ENCODE data around the gene SPDYE1.
A peak's percentile ranks its signal among the peaks of the same experiment; 100 is the strongest.

The SPDYE1 gene

GRCh38 chr7:44044315-44045225 is 46.9 kb downstream of the SPDYE1 start, which contains the start of gene DBNL:
TSS of gene DBNL (plus strand) at chr7:44044702. CDS start at chr7:44044738, 36 bp downstream.
- DNase-seq, result peak; percentile 86 to 87

GRCh38 chr7:44045226-44046014 is 47.7 kb downstream of the SPDYE1 start:
- DNase-seq, result peak in 1 of 2 donors; percentile 26

GRCh38 chr7:44046321-44047061 is 48.8 kb downstream of the SPDYE1 start:
- peak; percentile 60 to 81 for DNase-seq

DNA sequence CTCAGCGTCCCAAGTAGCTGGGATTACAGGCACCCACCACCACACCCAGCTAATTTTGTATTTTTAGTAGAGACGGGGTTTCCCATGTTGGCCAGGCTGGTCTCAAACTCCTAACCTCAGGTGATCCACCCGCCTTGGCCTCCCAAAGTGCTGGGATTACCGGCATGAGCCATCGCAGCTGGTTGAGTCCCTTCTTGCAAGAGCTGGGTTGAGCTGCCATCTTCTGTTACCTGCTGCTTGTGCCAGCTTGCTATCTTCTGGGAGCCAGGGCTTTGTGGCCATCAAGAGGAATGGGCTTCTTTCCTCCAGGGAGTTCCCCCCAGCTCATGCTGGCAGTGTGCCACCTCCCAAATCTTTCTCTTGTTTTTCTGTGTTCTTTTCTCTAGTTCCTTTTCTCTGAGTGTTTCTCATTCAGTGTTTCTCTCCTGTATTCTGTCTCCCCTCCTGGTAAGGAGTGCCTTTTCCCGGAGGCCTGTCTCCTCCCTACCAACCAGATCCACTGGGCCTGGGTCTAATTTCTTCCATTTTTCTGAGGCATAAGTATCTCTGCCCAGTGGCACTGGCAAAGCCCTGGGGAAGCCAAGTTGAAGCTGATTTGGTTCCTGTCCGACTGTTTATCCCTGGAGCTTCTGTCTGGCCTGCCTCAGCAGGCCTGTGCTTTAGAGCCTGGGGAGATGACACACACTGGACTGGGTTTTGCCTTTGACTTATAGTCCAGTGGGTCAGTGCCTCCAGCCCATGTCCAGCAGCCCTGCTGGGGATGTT is 50.5 kb downstream of the SPDYE1 start:
- no peak for DNase-seq

GRCh38 chr7:44050121-44050914 is 52.6 kb downstream of the SPDYE1 start:
- no peak for DNase-seq

DNA sequence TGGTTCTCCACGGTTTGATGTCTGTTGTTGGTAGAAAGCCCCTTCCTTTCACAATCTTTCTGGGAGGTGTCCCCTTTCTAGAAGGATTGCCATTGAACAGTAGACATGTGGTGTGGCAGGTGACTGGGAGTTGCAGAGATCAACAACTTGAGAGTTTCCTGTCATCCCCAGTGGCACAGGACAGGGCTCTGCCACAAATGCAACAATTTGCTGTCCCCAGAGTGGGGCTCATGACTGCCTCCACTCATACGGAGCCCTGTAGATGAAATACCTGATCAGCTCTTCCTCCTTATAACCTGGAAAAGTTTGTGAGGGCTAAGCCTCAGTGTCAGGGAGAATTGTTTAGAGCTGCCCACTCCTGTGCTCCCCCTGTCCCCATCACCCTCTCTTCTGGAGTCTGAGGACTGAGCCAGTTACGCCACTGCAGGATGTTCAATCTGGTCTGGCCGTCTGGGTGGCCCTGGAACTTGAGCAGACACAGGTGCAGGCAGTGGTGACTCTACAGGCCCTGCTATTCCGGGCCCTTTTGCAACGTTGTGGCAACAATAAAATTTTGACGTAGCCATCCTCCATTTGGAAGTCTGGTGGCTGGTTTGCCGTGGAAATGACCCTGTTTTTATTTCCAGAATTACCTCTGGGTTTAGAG is 53.3 kb downstream of the SPDYE1 start:
- no peak for DNase-seq

- no peak for DNase-seq
Observed at GRCh38 chr7:44051611-44052220, 54.0 kb downstream of the SPDYE1 start.

DNA sequence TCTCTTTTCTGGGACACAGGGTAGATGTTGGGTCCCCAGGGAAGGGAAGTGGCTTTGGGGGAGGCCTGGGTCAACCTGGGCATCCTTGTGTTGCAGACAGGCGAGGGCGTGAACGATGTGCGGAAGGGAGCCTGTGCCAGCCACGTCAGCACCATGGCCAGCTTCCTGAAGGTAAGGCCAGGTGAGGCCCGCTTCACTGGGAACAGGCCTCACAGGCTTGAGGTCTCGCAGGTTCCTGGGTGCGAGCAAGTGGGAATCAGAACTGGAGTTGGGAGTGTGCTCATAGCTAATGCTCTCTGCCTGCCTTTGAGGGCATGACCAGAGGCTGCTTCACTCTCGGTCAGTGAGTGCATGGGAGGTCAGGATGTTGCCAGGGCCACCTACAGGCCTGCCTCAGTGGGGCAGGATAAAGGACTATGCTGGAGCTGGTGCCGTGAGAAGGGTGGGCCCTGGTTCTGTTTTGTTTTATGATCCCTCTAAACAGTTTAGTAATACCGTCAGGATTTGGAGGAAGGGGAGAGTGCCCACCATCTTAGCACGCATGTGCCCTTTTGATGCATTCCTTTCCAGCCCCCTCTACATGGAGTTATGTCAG is 55.2 kb downstream of the SPDYE1 start:
- DNase-seq, result no peak

- DNase-seq, result no peak
Observed at GRCh38 chr7:44056681-44057080, 59.0 kb downstream of the SPDYE1 start.

DNA sequence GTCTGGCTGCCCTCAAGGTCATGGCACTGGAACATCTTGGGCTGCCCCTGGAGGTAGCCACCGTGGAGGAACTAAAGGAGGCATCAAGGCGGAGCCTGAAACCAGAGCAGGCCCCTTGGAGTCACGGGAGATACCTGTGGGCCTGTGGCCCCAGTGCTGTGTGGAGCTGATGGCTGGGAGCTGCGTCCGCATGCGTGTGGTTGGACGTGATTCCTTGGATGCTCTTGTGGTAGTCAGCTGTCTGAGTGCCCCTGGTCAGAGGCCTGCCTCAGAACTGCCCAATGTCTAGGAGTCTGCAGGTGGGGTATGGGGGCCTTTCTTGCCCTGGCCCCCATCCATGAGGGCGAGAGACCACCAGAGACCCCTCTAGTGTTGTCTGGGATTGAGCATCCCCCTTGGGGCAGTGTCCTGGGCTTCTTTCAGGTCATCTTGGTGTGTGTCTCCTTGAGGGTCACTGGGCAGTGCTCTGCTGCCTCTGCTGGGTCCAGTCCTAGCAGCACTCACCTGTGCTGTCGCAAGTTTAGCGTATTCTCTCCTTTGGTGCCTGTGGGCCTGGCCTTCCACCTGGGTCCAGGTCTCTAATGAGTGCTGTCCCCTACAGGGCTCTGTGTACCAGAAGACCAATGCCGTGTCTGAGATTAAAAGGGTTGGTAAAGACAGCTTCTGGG is 59.6 kb downstream of the SPDYE1 start:
- no peak for DNase-seq

DNA sequence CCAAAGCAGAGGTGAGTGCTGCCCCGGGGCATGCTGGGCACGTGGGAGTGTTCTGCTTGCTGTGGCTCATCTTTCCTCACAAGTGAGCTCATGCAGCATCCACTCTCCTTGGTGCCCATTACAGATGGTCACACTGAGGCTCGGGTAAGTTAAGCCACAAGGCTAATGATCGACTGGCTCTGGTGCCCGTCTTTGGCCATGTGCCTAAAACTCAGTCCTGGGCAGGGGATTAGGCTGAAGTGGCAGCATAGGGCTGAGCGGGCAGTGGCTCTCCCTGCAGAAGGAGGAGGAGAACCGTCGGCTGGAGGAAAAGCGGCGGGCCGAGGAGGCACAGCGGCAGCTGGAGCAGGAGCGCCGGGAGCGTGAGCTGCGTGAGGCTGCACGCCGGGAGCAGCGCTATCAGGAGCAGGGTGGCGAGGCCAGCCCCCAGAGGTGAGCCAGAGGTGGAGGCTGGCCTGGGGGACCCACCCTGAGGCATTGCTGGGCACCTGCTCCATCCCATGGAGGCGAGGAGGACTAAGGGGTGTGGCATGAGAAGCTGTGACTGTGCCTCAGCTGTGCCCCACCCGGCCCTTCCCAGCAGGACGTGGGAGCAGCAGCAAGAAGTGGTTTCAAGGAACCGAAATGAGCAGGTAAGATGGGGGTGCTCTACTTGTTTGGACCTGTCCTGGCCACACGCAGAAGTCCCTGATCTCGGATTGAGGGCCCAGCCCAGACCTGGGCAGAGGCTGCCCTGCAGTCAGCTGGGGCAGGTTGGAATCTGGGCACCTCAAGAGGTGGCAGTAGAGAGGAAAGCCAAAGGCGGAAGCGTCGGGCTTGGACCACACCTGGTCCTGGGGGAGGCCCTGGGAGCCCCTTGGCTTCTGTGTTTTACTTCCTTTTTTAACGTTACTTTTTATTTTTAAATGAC is 60.4 kb downstream of the SPDYE1 start:
- DNase-seq, result peak in 1 of 2 donors; percentile 28

- DNase-seq, result no peak
Observed at GRCh38 chr7:44058759-44059218, 61.1 kb downstream of the SPDYE1 start.

- DNase-seq, result peak in 1 of 2 donors; percentile 60
Observed at GRCh38 chr7:44059219-44060090, 61.8 kb downstream of the SPDYE1 start.

All from CD4-positive, alpha-beta T cell treated with Interferon alpha-2 for 1 hour (primary cell).